Effector CD4-positive, alpha-beta T cell (primary cell): ENCODE results near the gene OTOG.

Source experiments
- DNase-seq: peaks from one replicate; pipeline ENCODE4 v3.0.0-alpha.2; 2020

Gene OTOG

DNA sequence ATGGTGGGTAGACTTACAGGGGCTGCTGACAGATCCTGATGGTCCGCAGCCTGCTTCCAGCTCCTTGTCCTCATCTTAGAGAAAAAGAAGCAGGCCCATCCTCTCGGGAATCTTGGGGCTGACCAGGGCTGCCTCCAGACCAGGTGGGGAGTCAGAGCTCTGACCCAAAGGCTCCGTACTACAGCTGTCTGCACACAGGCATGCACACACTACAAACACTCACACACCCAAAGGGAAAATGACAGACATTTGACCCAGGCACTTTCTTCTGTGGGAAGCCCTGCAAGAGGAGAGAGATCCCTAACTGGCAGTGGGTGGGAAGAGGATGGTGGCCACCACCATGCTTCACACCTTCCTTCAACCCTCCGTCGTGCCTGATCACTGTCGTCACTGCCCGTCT, 125.4 kb downstream of the OTOG start:
- DNase-seq, result no peak

DNA sequence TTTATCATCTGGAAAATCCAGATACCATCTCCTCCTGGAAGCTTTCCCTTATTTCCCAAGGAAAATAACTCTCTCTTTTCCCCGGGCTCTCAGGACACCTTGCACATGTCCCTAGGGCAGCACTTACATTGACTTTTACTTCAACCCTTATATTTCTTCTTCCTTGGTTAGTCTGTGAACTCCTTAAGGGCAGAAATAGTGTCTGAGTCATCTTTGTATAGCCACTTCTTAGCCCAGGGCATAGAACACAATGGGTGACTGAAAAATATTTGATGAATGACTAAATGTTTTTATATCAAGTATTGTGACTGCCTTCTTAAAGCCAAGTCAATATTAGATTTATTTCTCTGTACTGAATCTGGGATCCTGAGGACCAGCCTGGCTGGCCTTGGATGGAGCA, 126.9 kb downstream of the OTOG start:
- DNase-seq, result no peak

DNA sequence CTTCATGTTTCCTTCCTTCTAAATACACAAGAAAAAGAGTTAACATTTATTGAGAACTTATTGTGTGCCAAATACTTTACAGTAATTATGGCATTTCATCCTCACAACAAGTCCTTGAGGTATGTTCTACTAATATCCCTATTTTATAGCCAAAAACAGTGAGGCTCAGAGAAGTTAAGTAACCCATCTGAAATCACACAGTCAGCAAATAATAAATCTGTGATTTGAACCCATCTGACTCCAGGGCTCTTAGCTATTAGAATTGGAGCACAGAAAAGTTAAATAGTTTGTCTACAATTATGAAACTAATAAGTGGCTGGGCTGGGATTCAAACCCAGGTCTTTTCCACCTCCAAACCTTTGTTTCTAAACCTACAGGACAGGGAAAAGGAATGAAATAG, 135.8 kb downstream of the OTOG start:
- DNase-seq, result no peak

- no peak for DNase-seq
Measured at GRCh38 chr11:17683377-17684161, 136.5 kb downstream of the OTOG start.

- DNase-seq, result no peak
Measured at GRCh38 chr11:17684550-17684949, 137.5 kb downstream of the OTOG start.

DNA sequence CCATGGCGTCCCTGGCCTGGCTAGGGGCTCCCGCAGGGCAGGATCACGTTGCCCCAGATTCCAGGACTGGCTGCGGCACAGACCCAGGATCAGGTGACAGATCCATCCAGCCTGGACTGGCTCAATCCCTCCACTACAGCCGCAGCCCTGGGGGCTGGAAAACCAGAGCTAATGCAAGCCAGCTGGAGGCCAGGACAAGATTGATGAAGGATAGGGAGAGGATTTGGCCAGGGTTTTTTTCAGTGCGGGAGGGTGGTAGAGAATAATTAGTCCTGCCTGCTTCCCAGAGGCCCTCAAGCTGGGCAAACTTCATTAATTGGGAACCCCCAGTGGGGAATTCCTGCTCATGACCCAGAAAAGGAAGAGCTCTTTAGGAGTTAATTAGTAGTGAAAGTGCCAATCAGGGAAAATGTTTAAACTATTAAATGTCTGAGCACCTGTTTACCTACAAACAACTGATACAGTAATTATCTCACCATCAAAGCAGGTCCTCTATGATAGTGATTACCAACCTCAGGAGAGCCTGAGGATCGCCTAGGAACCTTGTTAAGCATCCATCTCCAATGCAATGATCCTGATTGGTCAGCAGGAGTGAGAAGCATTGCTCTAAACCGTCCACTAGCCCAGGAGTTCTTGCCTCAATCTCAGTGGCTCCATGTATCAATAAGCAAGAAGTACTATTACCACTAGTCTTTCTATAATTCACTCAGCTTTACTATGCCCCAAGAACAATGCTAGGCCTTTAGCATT, 139.3 kb downstream of the OTOG start:
- DNase-seq, result no peak

DNA sequence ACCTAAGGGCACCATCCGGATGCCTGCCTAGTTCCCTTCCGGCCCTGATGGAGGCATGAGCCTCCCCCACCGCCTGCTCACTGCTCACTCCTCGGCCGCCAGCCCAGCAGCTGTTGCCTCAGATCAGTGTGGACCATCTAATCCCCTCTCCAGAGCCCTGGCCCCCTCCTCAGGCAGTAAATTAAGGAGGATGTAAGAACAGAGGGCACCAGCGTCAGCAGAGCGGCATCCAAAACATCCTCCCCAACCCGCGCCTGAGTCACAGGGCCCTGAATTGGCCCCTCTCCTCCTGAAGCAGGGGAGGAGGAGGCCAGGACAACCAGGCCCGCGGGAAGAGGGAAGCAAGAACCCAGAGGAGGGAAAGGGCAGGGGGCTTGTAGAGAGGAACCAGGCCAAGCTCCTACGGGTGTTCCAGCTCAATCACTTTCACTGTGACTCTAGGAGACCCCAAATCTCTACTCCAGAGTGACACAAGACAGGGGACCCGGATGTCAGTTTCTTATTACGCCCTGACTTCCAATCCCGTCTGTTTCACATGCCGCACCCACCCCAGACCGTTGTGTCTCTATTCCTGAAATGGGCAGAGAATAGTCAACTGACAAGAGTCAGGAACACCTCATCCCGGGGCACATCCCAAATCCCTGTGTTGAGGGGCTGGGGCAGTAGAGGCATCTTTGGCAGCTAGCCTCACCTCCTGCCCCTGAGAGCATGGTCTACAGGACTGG, 141.0 kb downstream of the OTOG start:
- DNase-seq, result no peak

DNA sequence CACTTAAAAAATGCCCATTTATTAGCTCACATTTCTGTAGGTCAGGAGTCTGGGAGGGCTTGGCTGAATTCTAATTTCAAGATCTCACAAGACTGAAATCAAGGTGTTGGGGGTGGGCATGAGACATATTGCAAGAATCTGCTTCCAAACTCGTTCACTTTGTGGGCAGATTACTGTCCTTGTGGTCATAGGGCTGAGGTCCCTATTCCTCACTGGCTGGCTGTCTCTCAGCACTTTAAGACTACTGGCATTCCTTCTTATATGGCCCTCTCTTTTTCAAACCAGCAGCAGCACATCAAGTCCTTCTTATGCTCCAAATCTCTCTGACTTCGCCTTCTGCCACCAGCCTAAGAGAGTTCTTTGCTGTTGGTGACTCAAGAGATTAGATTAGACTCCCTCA, 144.5 kb downstream of the OTOG start:
- DNase-seq, result no peak

DNA sequence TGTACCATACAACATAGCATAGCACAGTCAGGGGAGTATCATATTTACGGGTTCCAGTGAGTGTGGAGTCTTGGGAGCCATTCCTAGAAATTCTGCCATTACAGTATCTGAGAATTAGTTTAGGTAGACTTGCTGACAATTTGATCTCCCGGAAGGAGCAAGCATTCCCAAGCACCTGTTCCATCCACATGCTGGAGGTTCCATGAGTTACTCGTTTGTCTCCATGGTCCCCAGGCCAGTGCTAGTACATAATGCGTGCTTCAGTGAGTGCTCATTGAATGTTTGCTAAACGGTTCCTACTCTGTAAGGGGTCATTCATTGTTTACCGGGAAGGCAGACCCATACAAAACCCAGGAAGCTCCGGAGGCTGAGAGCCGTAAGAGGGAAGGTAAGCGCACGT, 144.9 kb downstream of the OTOG start:
- no peak for DNase-seq

DNA sequence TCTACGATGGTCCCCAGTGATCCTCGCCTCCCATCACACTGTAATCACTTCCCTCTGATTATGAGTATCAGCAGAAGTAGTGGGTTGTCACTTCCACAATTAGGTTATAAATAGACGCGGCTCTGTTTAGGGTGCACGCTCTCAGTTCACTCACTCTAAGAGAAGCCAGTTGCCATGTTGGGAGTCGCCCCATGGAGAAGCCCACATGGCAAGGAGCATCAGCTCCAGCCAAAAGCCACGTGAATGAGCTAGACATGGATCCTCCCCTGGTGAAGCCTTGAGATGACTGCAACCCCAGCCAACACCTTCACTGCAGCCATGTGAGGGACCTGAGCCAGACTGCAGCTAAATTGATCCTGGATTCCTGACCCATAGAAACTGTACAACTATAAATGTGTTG, 145.9 kb downstream of the OTOG start:
- no peak for DNase-seq

DNA sequence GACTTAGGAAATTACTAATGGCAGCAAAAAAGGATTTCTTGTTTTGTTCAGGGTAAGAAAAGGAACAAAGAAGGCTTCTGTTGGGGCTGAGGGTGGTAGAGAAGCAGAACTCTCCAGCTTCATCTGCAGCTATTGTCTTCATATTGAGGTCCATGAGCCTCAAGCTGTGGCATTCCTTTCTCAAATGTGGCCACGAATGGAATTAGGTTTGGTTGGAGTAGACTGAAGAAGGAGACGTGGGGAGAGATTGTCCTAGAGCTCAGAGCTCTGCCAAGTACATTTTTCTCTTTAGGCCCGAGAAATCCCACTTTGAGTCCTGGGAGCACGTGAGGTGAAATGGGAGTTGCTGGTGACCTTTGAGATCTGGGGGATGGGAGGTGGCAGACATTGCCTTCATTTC, 146.5 kb downstream of the OTOG start:
- no peak for DNase-seq

DNA sequence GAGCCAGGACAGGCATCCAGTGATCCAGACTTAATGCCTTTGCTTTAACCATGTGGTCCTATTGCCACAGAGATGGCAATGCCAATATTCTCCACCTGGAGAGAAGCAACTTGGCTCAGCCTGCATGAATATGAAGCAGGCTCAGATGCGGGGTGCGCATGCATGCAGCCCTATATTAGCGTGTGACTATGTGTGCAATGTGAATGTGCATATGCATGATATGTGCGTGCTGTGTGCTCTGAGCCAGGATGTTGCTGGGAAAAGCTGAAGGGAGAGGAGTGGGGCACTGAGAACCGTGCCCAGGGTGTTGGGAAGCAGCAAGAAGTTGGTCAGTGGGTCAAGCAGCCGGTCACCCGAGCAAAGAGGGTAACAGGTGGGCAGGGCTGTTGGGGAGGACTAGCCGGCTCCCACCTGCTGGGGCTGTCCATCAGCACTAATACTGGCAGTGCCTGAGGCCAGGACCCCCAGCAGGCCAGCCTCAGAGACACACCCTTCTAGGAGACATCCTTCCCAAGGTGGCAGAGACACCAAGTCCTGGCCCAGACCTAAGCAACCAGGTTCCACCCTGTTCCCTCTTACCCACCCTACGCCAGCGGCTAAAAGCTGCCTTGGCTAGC, 147.5 kb downstream of the OTOG start:
- no peak for DNase-seq

DNA sequence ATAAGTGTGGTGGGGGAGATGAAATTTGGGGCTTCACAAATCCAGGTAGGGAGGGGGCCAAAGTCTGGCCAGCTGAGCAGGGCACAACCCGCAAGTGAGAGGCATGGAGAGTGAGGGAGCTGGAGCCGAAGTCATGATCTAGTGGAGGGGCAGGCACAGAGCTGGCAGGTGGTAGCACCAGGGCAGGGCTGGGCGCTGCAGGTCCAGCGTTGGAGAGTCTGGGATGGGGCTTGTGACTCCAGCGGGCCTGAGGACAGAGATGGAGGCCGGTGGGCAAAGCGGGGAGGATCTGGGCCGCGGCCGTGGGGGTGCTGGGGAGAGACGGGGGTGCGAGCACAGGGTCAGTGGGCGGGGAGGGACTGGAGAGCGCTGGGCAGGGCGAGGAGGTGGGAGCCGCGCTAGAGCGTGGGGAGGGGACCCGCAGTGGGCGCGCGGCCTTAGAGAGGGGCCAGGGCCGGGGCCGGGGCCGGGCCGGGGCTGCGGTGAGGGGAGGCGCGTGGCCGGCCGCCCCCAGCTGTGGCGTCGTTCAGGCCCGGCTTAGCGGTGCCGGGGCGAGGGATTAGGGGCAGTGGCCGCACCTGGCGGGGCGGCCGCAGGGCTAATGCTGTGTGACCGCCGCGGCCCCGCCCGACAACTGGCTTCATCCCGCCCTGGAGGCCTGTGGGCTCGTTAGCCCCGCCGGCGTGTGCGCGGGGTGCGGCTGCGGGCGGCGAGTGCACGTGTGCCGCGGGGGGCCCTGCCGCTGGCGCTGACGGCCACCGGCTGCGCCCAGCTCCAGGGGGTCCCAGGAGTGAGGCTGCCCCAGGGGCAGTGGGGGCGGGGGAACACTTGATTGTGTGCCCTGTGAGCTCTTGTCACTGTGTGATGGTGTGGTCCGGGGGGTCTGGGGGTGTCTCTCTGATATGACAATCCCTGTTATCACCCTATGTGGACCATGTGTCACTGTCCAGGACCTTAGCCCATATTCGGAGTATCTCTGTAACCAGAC, 148.7 kb downstream of the OTOG start:
- DNase-seq, result no peak

DNA sequence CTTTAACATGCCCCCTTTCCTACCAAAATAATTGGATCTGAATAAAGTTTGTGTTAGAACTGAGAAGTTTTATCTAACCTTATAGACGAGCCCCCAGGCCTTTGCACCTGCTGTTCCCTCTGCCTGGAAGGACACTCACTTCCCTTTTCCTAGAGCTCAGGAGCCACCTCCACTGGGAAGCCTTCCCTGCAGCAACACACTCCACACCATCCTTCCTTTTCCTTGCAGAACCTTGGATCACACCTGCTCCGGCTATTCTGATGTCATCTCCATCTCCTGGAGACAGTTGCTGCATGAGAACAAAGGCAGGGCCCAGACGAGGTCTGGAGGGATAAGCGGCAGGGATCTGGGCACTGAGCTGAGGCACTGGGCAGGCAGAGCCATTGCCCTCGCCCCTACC, 149.7 kb downstream of the OTOG start:
- no peak for DNase-seq
